Hepatocyte (in vitro differentiated cells): Measurements from ENCODE around the gene SLC22A31. TPM values are rescaled to one million over a fixed set of nuclear protein-coding genes. Genes with fewer than 3 reads are reported as not detected.

ENCODE experiments used
- DNase-seq: peaks from one replicate; pipeline ENCODE4 v3.0.0-alpha.2; 2016; ENCODE audit warnings: low spot score
- H2AFZ ChIP-seq: fragments of 200-600 bp; sonication (generic); 2 replicates; pipeline ENCODE4 v1.6.0; 2016; ENCODE audit warnings: antibody characterized with exemption, mild to moderate bottlenecking
- H3K27ac ChIP-seq: fragments of 200-600 bp; sonication (generic); 2 replicates; pipeline ENCODE4 v1.5.1; 2016; ENCODE audit warnings: mild to moderate bottlenecking
- H3K27me3 ChIP-seq: fragments of 200-600 bp; sonication (generic); 2 replicates; pipeline ENCODE4 v1.6.1; 2016
- H3K36me3 ChIP-seq: fragments of 200-600 bp; sonication (generic); replicated peaks from 2 replicates; pipeline ENCODE4 v1.5.1; 2016; ENCODE audit warnings: low read depth; ENCODE audit not compliant: insufficient read depth
- H3K4me1 ChIP-seq: fragments of 200-600 bp; sonication (generic); 2 replicates; pipeline ENCODE4 v1.5.1; 2016; ENCODE audit warnings: mild to moderate bottlenecking, moderate library complexity; ENCODE audit not compliant: insufficient read depth
- H3K4me2 ChIP-seq: fragments of 200-600 bp; sonication (generic); 2 replicates; pipeline ENCODE4 v1.6.0; 2016
- H3K4me3 ChIP-seq: fragments of 200-600 bp; sonication (generic); 2 replicates; pipeline ENCODE4 v1.5.1; 2016; ENCODE audit warnings: mild to moderate bottlenecking
- H3K79me2 ChIP-seq: fragments of 200-600 bp; sonication (generic); 2 replicates; pipeline ENCODE4 v1.6.0; 2017; ENCODE audit warnings: mild to moderate bottlenecking
- H3K9me2 ChIP-seq: fragments of 200-600 bp; sonication (generic); replicated peaks from 2 replicates; pipeline ENCODE4 v1.6.0; 2017; ENCODE audit warnings: mild to moderate bottlenecking; ENCODE audit not compliant: insufficient read depth
- H3K9me3 ChIP-seq: fragments of 200-600 bp; sonication (generic); 2 replicates; pipeline ENCODE4 v1.5.1; 2016; ENCODE audit warnings: low read depth, mild to moderate bottlenecking
- H4K20me1 ChIP-seq: fragments of 200-600 bp; sonication (generic); 2 replicates; pipeline ENCODE4 v1.6.0; 2016; ENCODE audit warnings: mild to moderate bottlenecking; ENCODE audit not compliant: insufficient read depth, poor library complexity, severe bottlenecking
- EZH2 ChIP-seq: fragments of 200-600 bp; sonication (generic); IDR thresholded peaks from 2 replicates; pipeline ENCODE4 v1.6.1; 2016; ENCODE audit warnings: antibody characterized with exemption, mild to moderate bottlenecking, borderline replicate concordance
- EZH2phosphoT487 ChIP-seq: fragments of 200-600 bp; sonication (generic); IDR thresholded peaks from one replicate; pipeline ENCODE4 v1.6.1; 2018; ENCODE audit warnings: antibody characterized with exemption, mild to moderate bottlenecking, low read depth, moderate library complexity; ENCODE audit not compliant: unreplicated experiment, severe bottlenecking
- WGBS: methylation state at CpG from one replicate; pipeline ENCODE4 v1.1.6; 2016; ENCODE audit warnings: low lambda C conversion rate; ENCODE audit errors: missing lambda C conversion rate; 5-methylcytosine and 5-hydroxymethylcytosine counted together
- polyA plus RNA-seq: library from polyadenylated mRNA; unstranded; fragments of >200 nt; fragmentation: Nextera tagmentation; extraction: Ambion mirVana; gene quantifications from 2 replicates; pipeline ENCODE4 v1.2.1, GENCODE V29; 2016
- total RNA-seq: library from RNA; depleted of rRNA; stranded (reverse); fragments of >200 nt; gene quantifications from 2 replicates; pipeline ENCODE4 v1.2.3, GENCODE V29; 2014
- TF ChIP-seq, protein P1 (sequence below): fragments of 200-600 bp; sonication (generic); IDR thresholded peaks from 2 replicates; pipeline ENCODE4 v1.5.1; 2016; ENCODE audit warnings: antibody characterized with exemption, mild to moderate bottlenecking; ENCODE audit not compliant: poor library complexity

SLC22A31 gene
- total and polyA plus RNA-seq, 2 experiments from 2014 or later, result 1.4 to 1.6 TPM

DNA sequence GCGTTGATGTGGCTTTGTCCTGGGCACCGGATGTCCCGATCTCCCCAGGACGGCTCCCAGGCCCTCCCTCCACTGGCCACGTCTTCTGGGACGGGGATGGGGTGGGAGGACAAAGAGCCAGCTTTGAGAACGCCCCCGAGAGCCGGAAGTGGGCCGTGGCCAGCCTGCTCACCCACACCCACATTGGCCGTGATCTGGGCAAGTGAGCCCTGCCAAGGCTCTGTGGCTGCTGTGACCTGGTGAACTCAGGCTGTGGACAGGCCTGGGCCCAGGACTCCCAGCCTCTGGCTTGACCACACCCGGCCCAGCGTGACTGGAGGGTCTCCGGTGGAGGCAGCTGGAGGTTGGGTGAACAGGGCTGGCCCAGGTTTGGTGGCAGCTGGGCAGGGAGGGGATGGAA is 25.5 kb downstream of the SLC22A31 start:
- Histone ChIP-seq H3K9me3 (no peaks in the 10 kb centered on the region), H3K4me1 (peaks cover 17% of the 10 kb centered on the region), H3K79me2 (no peaks in the 10 kb centered on the region)

DNA sequence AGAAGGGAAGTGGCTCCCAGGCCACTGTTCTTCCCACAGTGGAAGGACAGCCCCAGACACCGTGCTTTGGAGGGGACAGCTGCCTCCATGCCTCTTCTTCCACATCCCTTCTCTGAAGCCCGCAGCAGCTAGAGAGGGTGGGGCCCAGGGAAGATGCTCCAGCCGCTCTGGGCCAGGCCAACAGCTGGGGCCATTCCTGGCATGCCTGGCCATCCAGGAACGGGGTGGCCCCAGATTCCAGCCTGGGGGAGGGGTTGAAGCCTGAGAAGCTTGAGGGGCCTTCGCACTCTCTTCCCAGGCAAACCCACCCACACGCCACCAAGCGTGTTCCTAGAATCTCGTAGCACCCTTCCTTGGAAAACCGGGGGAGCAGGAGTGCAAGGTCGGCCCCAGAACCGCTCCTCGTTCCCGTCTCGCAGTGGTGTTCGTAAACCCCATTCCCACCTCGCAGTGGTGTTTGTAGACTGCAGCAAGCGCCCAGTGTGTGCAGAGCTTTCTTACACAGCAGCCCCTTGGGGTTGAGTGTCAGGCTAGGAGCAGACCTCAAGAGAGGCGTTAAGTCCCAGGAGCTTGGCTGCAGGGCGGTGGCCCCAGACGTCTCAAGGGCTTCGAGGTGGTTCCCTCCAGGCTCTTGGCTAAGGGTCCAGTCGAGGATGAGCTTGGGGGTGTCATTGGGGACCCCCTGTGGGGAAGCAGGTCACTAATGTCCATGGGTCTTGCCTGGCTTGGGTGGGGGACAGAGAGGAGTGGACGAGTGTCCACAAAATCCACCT is 26.1 kb downstream of the SLC22A31 start:
- Histone ChIP-seq H4K20me1 (no peaks in the 10 kb centered on the region), H3K9me2 (no peaks in the 10 kb centered on the region), H3K9me3 (no peaks in the 10 kb centered on the region), H3K27me3 (no peaks in the 10 kb centered on the region), H3K4me2 (no peak overlapping the region), H2AFZ (no peak overlapping the region), H3K27ac (no peak overlapping the region), H3K4me1 (peaks cover 17% of the 10 kb centered on the region), H3K79me2 (no peaks in the 10 kb centered on the region), H3K4me3 (no peak overlapping the region), H3K36me3 (no peaks in the 10 kb centered on the region)
- 84% methylated on average over 23 of the region's 23 CpGs for WGBS
- TF ChIP-seq, protein P1, sequence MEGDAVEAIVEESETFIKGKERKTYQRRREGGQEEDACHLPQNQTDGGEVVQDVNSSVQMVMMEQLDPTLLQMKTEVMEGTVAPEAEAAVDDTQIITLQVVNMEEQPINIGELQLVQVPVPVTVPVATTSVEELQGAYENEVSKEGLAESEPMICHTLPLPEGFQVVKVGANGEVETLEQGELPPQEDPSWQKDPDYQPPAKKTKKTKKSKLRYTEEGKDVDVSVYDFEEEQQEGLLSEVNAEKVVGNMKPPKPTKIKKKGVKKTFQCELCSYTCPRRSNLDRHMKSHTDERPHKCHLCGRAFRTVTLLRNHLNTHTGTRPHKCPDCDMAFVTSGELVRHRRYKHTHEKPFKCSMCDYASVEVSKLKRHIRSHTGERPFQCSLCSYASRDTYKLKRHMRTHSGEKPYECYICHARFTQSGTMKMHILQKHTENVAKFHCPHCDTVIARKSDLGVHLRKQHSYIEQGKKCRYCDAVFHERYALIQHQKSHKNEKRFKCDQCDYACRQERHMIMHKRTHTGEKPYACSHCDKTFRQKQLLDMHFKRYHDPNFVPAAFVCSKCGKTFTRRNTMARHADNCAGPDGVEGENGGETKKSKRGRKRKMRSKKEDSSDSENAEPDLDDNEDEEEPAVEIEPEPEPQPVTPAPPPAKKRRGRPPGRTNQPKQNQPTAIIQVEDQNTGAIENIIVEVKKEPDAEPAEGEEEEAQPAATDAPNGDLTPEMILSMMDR, result no peak
- TF ChIP-seq EZH2 (no peak), EZH2phosphoT487 (no peak)
- no peak for DNase-seq

More for the DNA sequence above, 25.5 kb downstream of the SLC22A31 start:
- Histone ChIP-seq H3K36me3 (no peaks in the 10 kb centered on the region), H3K9me2 (no peaks in the 10 kb centered on the region), H2AFZ (no peak overlapping the region), H4K20me1 (no peaks in the 10 kb centered on the region), H3K4me2 (no peak overlapping the region), H3K27ac (no peak overlapping the region), H3K4me3 (no peak overlapping the region), H3K27me3 (no peaks in the 10 kb centered on the region)
- TF ChIP-seq EZH2phosphoT487, result no peak
- TF ChIP-seq, protein P1, result no peak
- no peak for TF ChIP-seq EZH2
- WGBS, result 93% methylated on average over 13 of the region's 14 CpGs
- no peak for DNase-seq

DNA sequence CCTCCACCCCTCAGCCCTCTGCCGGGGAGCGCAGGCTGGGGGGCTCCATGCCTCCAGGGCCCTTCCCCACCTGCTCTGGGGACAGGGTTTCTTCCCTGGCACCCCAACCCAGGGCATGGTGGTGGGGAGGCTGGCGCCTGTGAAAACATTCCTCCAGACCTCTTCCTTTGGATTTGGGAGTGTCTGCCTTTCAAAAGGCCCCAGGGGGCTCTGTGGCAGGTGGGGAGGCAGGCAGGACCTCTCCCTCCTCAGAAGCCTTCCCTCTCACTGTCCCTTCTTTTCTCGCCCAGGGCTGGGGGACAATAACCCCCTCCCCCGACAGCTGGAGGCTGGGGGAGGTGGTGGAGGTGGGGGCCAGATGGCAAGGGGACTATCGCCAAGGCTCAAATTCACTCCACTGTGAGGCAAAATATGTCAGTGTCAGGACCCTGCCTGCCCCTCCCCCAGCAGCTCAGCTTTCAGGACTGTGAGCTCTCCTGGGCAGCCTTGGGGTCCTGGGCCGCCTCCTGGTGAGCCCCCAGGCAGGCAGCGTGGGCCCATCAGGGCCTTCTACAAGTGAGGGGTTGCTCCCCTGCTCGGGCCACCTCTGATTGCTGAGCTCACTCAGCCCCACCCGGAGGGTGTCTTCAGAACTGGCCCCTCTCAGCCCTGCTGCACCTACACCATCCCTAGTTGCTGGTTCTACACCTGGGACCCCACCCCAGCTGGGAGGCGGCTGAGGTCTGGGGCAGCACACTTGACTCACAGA is 27.0 kb downstream of the SLC22A31 start:
- H3K27me3 ChIP-seq, result no peaks in the 10 kb centered on the region
- no peak for DNase-seq
- no peak overlapping the region for H3K4me3 ChIP-seq
- no peaks in the 10 kb centered on the region for H3K9me3 ChIP-seq
- no peak overlapping the region for H2AFZ ChIP-seq
- no peaks in the 10 kb centered on the region for H3K79me2 ChIP-seq
- no peaks in the 10 kb centered on the region for H3K36me3 ChIP-seq
- no peak for TF ChIP-seq EZH2
- TF ChIP-seq EZH2phosphoT487, result no peak
- TF ChIP-seq, protein P1, result no peak
- H3K9me2 ChIP-seq, result no peaks in the 10 kb centered on the region
- no peaks in the 10 kb centered on the region for H4K20me1 ChIP-seq
- 64% methylated on average over 10 of the region's 11 CpGs for WGBS
- H3K4me1 ChIP-seq, result peaks cover 17% of the 10 kb centered on the region
- H3K4me2 ChIP-seq, result no peak overlapping the region
- H3K27ac ChIP-seq, result no peak overlapping the region
